HS-27A (cell line): ENCODE data around the gene SLC9B1.
"Not testable (repeated sequence)": the region's sequence is repeated elsewhere in the genome, so short reads cannot be mapped to it uniquely, and the experiment has no call there.

ENCODE experiments used
- DNase-seq: peaks from one replicate; pipeline ENCODE4 v3.0.0-alpha.2; 2012; ENCODE audit warnings: low read depth, missing footprints

The SLC9B1 gene

DNA sequence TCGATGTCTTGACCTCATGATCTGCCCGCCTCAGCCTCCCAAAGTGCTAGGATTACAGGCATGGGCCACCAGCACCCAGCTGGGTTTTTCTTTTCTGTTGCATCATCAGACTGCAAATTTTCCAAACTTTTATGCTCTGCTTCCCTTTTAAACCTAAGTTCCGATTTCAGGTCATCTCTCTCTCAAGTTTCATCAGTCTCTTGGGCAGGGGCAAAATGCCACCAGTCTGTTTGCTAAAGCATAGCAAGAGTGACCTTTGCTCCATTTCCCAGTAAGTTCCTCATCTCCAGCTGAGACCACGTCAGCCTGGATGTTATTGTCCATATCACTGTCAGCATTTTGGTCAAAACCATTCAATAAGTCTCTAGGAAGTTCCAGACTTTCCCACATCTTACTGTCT, 141.2 kb downstream of the SLC9B1 start:
- DNase-seq: not testable (repeated sequence)

GRCh38 chr4:102877477-102878106, 141.9 kb downstream of the SLC9B1 start:
- not testable (repeated sequence) for DNase-seq

GRCh38 chr4:102871772-102872171, 147.7 kb downstream of the SLC9B1 start:
- DNase-seq: no peak

DNA sequence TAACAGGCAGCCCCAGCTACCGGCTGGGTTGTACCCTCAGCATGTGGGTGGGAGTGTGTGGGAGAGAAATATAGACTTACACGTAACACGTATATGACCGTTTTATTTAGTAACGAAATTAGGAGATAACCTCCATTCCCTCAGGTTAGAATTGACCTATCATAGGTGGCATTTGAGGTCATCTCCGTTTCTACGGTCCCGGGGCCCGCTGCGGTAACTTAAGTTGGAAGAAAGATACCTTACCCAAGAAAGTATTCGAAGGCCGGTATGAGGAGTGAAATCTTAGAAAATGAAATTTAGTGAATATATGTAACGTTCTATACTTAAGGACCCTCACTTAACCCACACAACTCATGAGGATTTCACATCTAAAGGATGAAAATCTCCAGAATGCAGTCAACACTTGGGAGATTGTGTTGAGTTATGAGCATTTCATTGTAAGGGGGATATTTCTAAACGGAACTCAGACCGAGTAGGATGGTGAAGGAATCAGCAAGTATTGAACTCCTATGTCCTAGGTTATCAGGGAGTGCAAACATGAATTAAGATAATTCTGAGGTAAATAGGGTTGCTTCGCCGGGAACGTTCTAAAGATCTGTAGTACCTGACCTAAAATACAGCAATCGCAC, 149.8 kb downstream of the SLC9B1 start:
- DNase-seq: no peak

- DNase-seq: peak; percentile 87
These were observed 150.5 kb downstream of the SLC9B1 start, which contains the start of gene CISD2 for GRCh38 chr4:102868781-102869568. Gene CISD2, plus strand, starts transcription at chr4:102868992. Its CDS starts 93 bp downstream, at chr4:102869085.

DNA sequence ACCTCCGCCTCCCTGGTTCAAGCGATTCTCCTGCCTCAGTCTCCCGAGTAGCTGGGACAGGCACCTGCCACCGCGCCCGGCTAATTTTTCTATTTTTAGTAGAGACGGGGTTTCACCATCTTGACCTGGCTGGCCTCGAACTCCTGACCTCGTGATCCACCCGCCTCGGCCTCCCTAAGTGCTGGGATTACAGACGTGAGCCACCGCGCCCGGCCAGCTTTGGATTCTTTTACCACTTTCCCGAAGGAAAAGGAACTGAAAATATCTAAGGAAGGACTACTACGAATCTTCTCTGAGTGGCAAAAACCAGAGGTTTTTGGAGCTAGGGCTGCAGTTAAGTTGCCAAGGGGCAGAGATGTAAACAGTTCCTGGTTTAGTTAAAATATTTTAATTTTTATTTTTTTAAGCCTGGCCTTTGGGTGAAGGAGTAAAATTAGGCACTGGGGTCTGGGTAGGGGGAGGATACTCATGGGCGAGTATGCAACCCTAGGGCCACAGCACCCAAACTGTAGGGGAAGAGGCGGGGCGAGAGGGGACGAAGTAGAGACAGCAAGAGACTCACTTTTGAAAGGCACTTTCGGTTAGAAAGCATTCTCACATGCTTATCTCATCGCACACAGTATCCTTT, 151.2 kb downstream of the SLC9B1 start:
- no peak for DNase-seq

GRCh38 chr4:102867278-102868152, 152.0 kb downstream of the SLC9B1 start:
- DNase-seq: no peak

GRCh38 chr4:102865327-102865726, 154.2 kb downstream of the SLC9B1 start:
- DNase-seq: not testable (repeated sequence)

DNA sequence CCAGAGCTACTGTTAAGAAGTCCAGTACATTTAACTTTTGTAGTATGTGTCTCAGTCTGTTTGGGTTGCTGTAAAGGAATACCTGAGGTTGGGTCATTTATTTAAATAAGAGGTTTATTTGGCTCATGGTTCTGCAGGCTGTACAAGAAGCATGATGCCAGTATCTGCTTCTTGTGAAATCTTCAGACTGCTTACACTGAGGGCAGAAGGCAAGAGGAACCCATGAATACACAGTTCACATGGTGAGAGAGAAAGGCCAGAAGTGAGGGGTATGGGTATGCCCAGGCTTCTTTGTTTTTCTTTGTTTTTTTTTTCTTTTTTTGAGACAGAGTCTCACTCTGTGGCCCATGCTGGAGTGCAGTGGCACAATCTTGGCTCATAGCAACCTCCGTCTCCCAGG, 156.8 kb downstream of the SLC9B1 start:
- DNase-seq: no peak

- DNase-seq: no peak
These were observed 157.5 kb downstream of the SLC9B1 start for GRCh38 chr4:102862016-102862415.

DNA sequence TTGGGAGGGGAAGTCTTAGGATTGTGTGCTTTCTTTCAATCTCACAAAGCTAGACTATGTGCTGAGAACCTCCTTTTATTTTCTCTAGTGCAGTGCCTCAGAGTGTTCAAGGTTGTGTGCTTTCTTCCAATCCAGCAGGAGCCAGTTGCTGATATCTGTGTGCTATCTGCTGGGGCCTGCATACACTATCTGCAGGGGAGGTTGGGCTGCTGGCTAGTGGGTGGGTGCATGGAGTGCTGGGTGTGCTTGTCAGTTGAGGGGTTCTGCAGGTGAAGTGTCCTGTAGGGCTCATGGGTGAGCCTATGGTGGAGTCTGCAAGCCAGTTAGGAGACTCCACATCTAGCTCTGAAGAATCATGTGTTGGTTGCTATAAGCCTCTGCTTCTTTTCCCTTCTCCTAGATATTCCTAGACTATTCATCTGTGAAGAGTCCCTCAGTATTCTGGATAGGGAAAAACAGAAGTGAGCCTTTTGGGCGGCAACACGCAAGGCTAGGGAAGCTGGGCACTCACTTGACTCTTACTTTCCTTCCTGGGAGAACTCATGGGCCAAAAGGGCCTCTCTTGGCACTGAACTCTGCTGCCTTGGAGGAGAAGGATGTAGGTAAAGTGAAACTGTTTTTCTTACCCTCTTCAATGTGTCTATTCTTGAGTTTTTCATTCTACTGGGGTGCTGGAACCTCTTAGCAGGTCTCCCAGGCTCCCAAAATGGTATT, 158.7 kb downstream of the SLC9B1 start:
- DNase-seq: no peak

- DNase-seq: no peak
These were observed 160.6 kb downstream of the SLC9B1 start for GRCh38 chr4:102858828-102859464.
